ENCODE data around the gene SBF2.

Gene SBF2

GRCh38 chr11:10160350-10160749, 133.7 kb downstream of the SBF2 start:
- H3K4me3 ChIP-seq (ENCODE audit: low read depth, low read length), result no peak overlapping the region
- TF ChIP-seq CTCF (IDR thresholded peaks at IDR 0.05; ENCODE audit: low read depth, low read length), result no peak

- no peak for TF ChIP-seq CTCF (IDR thresholded peaks at IDR 0.05; ENCODE audit: low read depth, low read length)
- no peak overlapping the region for H3K4me3 ChIP-seq (ENCODE audit: low read depth, low read length)
Observed at GRCh38 chr11:10158461-10158860, 135.6 kb downstream of the SBF2 start.

- TF ChIP-seq CTCF (IDR thresholded peaks at IDR 0.05; ENCODE audit: low read depth, low read length), result no peak
- no peak overlapping the region for H3K4me3 ChIP-seq (ENCODE audit: low read depth, low read length)
Observed at GRCh38 chr11:10155793-10156490, 138.1 kb downstream of the SBF2 start.

GRCh38 chr11:10150800-10151199, 143.2 kb downstream of the SBF2 start:
- no peak for TF ChIP-seq CTCF (IDR thresholded peaks at IDR 0.05; ENCODE audit: low read depth, low read length)
- H3K4me3 ChIP-seq (ENCODE audit: low read depth, low read length), result no peak overlapping the region

- TF ChIP-seq CTCF (IDR thresholded peaks at IDR 0.05; ENCODE audit: low read depth, low read length), result no peak
Observed at GRCh38 chr11:10149553-10149952, 144.5 kb downstream of the SBF2 start.

GRCh38 chr11:10147195-10147594, 146.8 kb downstream of the SBF2 start:
- no peak overlapping the region for H3K4me3 ChIP-seq (ENCODE audit: low read depth, low read length)
- no peak for TF ChIP-seq CTCF (IDR thresholded peaks at IDR 0.05; ENCODE audit: low read depth, low read length)

More at GRCh38 chr11:10149553-10149952, 144.5 kb downstream of the SBF2 start:
- H3K4me3 ChIP-seq (ENCODE audit: low read depth, low read length), result no peak overlapping the region

GRCh38 chr11:10144954-10145353, 149.1 kb downstream of the SBF2 start:
- TF ChIP-seq CTCF (IDR thresholded peaks at IDR 0.05; ENCODE audit: low read depth, low read length), result no peak
- H3K4me3 ChIP-seq (ENCODE audit: low read depth, low read length), result no peak overlapping the region

Measured in WI38 (cell line).